ENCODE results near the gene GNG8.

- TF ChIP-seq, protein P1, sequence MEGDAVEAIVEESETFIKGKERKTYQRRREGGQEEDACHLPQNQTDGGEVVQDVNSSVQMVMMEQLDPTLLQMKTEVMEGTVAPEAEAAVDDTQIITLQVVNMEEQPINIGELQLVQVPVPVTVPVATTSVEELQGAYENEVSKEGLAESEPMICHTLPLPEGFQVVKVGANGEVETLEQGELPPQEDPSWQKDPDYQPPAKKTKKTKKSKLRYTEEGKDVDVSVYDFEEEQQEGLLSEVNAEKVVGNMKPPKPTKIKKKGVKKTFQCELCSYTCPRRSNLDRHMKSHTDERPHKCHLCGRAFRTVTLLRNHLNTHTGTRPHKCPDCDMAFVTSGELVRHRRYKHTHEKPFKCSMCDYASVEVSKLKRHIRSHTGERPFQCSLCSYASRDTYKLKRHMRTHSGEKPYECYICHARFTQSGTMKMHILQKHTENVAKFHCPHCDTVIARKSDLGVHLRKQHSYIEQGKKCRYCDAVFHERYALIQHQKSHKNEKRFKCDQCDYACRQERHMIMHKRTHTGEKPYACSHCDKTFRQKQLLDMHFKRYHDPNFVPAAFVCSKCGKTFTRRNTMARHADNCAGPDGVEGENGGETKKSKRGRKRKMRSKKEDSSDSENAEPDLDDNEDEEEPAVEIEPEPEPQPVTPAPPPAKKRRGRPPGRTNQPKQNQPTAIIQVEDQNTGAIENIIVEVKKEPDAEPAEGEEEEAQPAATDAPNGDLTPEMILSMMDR (IDR thresholded peaks at IDR 0.05), result no peak
- TF ChIP-seq POLR2AphosphoS5 (IDR thresholded peaks at IDR 0.05) (no peak), POLR2A (IDR thresholded peaks at IDR 0.05) (no peak)
Measured at GRCh38 chr19:46622118-46622446, 13.9 kb downstream of the GNG8 start.
